ENCODE results near the gene ATP1B1.

The ATP1B1 gene

GRCh38 chr1:169098380-169098779 is 8.1 kb upstream of the ATP1B1 start:
- no peak for DNase-seq

DNA sequence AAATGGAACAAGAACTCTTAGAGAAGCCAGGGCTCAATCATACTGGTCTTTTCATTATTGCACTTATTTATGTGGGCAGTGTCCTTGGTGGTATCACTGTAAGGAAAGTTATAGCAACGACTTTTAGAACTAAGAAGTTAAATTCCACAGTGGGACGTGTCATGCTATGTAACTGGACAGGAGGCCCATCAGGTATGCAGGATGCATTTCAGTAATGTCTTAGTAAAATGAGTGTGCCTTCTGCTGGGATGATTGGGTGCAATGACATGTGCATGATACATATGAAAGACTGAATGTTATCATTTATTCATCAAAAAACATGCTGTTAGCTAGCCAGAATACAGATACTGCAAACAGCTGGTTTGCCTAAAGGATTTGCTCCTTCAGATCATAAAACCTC is 6.9 kb upstream of the ATP1B1 start:
- DNase-seq, result no peak

DNA sequence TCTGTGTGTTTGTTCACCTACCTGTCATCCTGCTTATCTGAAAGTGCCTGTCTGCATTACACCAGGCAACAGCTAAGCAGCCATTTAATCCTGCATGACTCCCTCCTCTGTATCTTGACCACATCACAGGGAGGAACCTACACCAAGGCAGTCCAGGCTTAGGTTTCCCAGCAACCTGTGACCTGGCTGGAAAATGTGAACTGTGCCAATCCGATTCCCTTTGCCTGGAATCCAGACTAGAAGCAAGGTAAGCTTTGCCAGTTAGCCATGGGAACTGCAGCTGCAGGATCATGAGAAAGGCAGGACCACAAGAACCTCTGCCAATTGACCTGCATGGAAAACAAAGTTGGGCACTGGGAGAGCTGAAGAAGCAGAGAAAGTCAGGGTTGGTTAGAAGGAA is 6.3 kb upstream of the ATP1B1 start:
- no peak for DNase-seq

GRCh38 chr1:169100651-169101088 is 5.8 kb upstream of the ATP1B1 start:
- no peak for DNase-seq

GRCh38 chr1:169102567-169102966 is 3.9 kb upstream of the ATP1B1 start:
- no peak for DNase-seq

GRCh38 chr1:169103002-169103401 is 3.5 kb upstream of the ATP1B1 start:
- no peak for DNase-seq

DNA sequence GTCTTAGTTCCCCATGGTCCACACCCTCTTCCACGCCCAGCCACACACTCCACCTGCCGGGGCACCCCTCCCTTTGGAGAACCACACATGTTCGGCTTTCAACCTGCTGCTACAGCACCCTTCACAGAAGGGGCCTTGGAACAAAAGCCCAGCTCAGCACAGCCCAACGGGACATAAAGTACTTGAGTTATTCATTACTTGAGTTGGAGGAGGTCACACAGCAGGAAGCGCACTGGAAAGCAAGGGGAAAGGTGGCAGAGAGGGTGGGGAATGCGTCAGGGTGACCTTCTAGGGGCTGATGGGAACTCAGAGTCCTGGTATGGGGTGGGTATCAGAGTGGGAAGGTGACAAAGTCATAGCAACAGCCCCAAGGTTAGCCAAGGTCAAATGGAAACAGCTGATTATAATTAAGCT is 3.0 kb upstream of the ATP1B1 start:
- DNase-seq, result no peak

- DNase-seq, result no peak
Measured at GRCh38 chr1:169105087-169105433, 1.4 kb upstream of the ATP1B1 start.

GRCh38 chr1:169105434-169106094 is 926 bp upstream of the ATP1B1 start:
- peak; percentile 44 for DNase-seq

- no peak for DNase-seq
Measured at GRCh38 chr1:169106921-169107602, 572 bp downstream of the ATP1B1 start.

GRCh38 chr1:169107603-169108208 is 1.2 kb downstream of the ATP1B1 start:
- no peak for DNase-seq

- DNase-seq, result no peak
Measured at GRCh38 chr1:169108223-169108622, 1.7 kb downstream of the ATP1B1 start.

GRCh38 chr1:169108863-169109560 is 2.5 kb downstream of the ATP1B1 start:
- peak; percentile 26 for DNase-seq

DNA sequence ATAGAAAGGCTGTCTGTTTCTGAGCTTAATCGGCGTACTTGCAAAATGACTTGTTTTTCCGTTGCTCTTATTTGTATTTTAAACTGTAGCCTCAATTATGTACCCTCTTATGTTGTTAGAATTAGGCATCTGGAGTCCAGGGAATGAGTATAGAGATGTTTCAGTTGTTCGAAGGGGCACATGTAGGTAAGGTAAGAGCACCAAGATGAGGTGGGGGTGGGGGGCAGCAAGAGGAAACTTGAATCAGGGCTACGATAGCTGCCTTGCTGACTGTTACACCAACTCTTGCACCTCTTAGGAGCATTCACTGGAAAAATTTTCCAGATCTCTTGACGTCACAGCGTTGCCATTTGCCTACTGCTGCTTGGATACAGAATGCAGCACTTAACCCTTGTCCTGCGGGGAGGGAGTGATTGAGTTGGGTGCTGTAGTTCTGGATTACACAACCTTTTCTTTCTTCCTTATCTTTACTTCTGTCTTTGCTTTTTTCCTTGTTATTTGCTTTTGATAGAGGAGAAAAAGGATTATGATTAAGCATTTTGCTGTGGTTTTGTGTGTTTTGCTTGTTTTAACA is 3.2 kb downstream of the ATP1B1 start:
- no peak for DNase-seq

GRCh38 chr1:169110236-169110635 is 3.7 kb downstream of the ATP1B1 start:
- no peak for DNase-seq

DNA sequence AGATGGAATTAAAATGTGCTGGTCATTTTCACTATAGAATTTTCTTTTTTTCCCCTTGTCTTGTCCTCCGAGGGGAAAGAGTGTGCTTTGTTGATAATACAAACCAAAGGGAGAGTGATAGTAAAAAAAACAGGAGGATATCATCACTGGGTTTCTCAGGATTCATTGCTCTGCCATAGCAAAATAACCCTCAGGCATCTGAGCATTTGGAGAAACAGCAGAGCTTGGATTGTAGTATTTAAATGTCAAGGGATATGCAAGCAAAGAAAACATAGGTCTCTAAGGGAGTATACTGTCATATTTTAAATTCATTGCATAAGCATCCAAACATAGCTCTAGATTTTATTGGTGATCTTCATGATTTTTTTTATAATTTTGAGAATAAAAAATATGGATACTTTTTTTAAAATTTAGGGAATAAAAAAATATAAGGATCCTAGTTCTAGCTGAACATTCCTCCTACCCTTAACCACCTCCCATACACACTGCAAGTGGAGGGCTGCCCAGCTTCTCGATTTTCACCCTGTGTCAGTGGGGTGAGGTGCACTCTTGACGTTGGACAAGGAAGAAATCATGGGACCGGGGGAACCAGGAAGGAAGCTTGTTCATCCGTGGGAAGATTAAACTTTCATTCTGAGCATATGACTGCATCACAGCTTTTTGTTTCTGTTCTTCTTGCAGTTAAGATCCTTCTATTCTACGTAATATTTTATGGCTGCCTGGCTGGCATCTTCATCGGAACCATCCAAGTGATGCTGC is 4.4 kb downstream of the ATP1B1 start:
- DNase-seq, result no peak

DNA sequence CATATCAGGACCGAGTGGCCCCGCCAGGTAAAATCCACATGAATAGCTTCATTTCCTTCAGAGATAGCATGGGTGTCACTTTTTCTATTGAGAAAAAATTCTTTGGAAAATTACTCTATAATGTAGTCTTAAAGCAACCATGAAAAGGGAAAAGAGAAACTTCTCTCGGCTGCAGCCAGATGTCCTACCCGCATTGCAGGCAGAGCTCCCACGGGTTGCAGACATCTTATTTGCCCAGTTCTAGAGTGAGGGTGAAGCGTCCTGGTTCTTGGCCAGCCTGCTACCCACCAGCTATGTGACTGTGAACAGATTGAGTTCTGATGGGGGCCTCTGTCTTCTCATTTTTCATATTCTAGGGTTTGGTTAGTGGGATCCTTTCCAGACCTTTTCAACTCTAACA is 5.0 kb downstream of the ATP1B1 start:
- DNase-seq, result no peak

- no peak for DNase-seq
Measured at GRCh38 chr1:169112241-169112640, 5.8 kb downstream of the ATP1B1 start.

- no peak for DNase-seq
Measured at GRCh38 chr1:169113613-169114119, 7.2 kb downstream of the ATP1B1 start.

DNA sequence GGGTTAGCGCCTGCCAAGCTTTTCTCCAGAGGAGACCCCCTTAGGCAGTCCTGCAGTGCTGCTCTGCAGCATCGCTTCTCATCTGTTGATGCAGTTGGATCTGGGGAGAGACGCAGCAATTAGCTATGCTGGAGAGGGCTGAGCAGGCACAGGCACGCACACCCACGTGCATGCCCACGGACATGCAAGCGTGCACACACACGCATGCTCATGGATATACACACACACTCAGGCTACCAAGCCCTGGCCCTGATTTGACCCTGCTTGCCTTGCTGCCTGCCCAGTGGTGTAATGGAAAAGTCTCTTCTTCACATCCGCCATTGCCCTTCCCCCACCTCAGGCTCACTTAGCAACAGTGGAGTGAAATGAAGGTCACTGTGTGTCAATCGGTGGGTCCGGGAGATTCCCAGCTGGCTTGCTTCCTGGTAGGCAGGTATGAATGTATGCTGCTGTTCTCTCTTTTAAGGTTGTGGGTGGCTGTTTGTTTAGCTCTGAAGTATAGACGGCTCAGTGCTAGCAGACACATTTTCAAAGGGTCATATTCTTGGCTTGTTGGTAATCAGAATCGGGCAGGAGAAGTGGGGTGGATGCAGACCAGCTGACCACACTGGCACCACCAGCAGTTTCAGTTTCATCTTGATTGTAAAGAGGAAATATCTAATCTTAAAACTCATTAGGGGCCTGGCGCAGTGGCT is 9.5 kb downstream of the ATP1B1 start:
- DNase-seq, result no peak

- no peak for DNase-seq
Measured at GRCh38 chr1:169117014-169117413, 10.5 kb downstream of the ATP1B1 start.

DNA sequence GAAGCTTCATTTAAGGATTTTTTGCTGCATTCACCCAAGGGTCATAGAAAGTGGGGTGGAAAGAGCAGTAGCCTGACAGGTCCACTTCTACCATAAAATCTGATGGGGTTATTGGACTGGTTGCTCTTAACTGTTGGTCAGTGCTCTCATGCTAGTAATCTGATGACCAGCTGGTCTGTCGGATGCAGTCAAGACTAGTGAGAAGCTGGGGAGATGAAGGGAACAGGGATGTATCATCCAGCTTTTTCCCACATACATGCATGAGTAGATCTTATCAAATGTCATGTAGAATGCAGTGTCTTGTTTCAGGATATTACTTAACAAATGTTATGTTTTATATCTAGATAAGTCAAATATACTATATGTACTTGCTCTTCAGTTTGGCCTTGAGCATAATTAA is 11.1 kb downstream of the ATP1B1 start:
- no peak for DNase-seq
